Measurements from ENCODE around the gene FAT1.

Gene FAT1

GRCh38 chr4:186647821-186648220 lies 75.8 kb downstream of the FAT1 start:
- DNase-seq, result no peak

- no peak for DNase-seq
Observed at GRCh38 chr4:186644737-186645261, 78.9 kb downstream of the FAT1 start.

- DNase-seq, result no peak
Observed at GRCh38 chr4:186644311-186644638, 79.4 kb downstream of the FAT1 start.

- DNase-seq, result no peak
Observed at GRCh38 chr4:186643501-186644310, 80.0 kb downstream of the FAT1 start.

GRCh38 chr4:186642998-186643397 lies 80.7 kb downstream of the FAT1 start:
- no peak for DNase-seq

- DNase-seq, result no peak
Observed at GRCh38 chr4:186642530-186642929, 81.1 kb downstream of the FAT1 start.

GRCh38 chr4:186634591-186635128 lies 89.0 kb downstream of the FAT1 start:
- DNase-seq, result no peak

GRCh38 chr4:186633844-186634243 lies 89.8 kb downstream of the FAT1 start:
- DNase-seq, result no peak

- no peak for DNase-seq
Observed at GRCh38 chr4:186630128-186630527, 93.5 kb downstream of the FAT1 start.

- no peak for DNase-seq
Observed at GRCh38 chr4:186628058-186628711, 95.5 kb downstream of the FAT1 start.

- DNase-seq, result no peak
Observed at GRCh38 chr4:186627226-186627865, 96.3 kb downstream of the FAT1 start.

GRCh38 chr4:186624951-186625350 lies 98.7 kb downstream of the FAT1 start:
- no peak for DNase-seq

GRCh38 chr4:186623546-186623945 lies 100.1 kb downstream of the FAT1 start:
- no peak for DNase-seq

- no peak for DNase-seq
Observed at GRCh38 chr4:186622788-186623464, 100.7 kb downstream of the FAT1 start.

- no peak for DNase-seq
Observed at GRCh38 chr4:186621959-186622553, 101.6 kb downstream of the FAT1 start.

GRCh38 chr4:186619088-186619487 lies 104.6 kb downstream of the FAT1 start:
- no peak for DNase-seq

- no peak for DNase-seq
Observed at GRCh38 chr4:186617921-186618320, 105.7 kb downstream of the FAT1 start.

GRCh38 chr4:186607490-186607889 lies 116.2 kb downstream of the FAT1 start:
- DNase-seq, result no peak

GRCh38 chr4:186606591-186606992 lies 117.1 kb downstream of the FAT1 start:
- no peak for DNase-seq

GRCh38 chr4:186605261-186605865 lies 118.3 kb downstream of the FAT1 start:
- DNase-seq, result no peak

GRCh38 chr4:186604124-186604807 lies 119.4 kb downstream of the FAT1 start:
- DNase-seq, result no peak

All from effector CD4-positive, alpha-beta T cell (primary cell).